Effector memory CD4-positive, alpha-beta T cell (primary cell): Measurements from ENCODE around the gene MAP3K9.

Experiments
- DNase-seq, 3 donors: peaks; one replicate each; pipeline ENCODE4 v3.0.0-alpha.2; 2020
- H3K27ac ChIP-seq: 2 replicates; pipeline ENCODE4 v1.7.0; 2013; ENCODE audit warnings: mild to moderate bottlenecking, low read length, moderate library complexity; ENCODE audit not compliant: insufficient read depth, poor library complexity, severe bottlenecking
- H3K27me3 ChIP-seq: replicated peaks from 2 replicates; pipeline ENCODE4 v1.7.0; 2013; ENCODE audit warnings: mild to moderate bottlenecking, low read length; ENCODE audit not compliant: insufficient read depth, control insufficient read depth, poor library complexity, severe bottlenecking
- H3K36me3 ChIP-seq: 2 replicates; pipeline ENCODE4 v1.7.0; 2013; ENCODE audit warnings: mild to moderate bottlenecking, low read length, moderate library complexity; ENCODE audit not compliant: control insufficient read depth, insufficient read depth
- H3K4me1 ChIP-seq: 2 replicates; pipeline ENCODE4 v1.7.0; 2013; ENCODE audit warnings: low read length, mild to moderate bottlenecking; ENCODE audit not compliant: control insufficient read depth, insufficient read depth, poor library complexity, severe bottlenecking
- H3K4me3 ChIP-seq: 2 replicates; pipeline ENCODE4 v1.7.0; 2013; ENCODE audit warnings: low read length, low read depth, mild to moderate bottlenecking; ENCODE audit not compliant: insufficient read depth, poor library complexity, severe bottlenecking
- H3K9me3 ChIP-seq: 2 replicates; pipeline ENCODE4 v1.7.0; 2013; ENCODE audit warnings: mild to moderate bottlenecking, low read length, moderate library complexity; ENCODE audit not compliant: control insufficient read depth

MAP3K9 gene

DNA sequence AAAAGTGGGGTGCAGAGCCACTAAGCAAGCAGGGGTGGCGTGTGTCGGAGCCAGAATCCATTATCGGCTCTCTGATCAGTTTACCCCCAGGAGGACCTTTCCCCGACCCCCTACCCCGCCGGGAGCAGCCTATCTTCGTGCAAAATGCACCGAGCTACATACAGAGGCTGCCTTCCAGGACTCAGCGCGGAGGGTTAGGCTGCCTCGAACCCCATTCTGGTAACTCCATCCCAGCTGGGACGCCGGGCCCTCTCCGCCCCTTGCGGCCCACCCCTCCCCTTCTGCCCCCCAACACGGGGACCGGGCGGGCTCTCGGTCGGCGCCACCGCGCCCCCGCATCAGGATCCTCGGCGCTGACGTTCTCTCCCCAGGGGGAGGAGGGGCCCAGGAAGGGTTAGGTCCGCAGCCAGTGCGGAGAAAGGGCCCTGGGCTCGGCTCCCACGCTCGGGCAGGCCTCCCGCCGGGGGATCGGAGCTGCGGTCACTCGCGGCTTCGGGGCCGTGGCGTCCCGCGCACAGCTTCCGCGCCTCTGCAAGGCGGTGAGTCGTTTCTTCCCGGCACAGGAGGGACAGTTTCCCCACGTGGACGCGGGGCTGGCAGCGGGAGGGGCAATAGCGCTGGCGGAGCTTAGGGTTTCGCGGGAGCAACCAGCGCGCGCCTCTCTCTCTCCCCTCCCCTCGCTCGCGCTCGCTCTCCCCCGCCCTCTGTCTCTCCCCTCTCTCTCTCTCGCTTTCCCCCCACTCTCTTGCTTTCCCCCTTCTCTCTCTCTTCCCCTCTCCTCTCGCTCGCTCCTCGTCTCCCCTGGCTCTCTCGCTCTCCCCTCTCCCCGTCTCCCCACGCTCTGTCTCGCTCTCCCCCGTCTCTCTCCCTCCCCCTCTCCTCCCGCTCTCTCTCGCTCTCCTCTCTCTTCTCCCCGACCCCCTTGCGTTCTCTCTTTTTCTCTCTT, 12.5 kb upstream of the MAP3K9 start:
- peak; percentile 39 to 51 (median 40) for DNase-seq
- H3K27ac ChIP-seq, result peak overlapping the region; percentile 25
- no peaks in the 10 kb centered on the region for H3K27me3 ChIP-seq
- H3K4me3 ChIP-seq, result peak overlapping the region; percentile 88
- peaks cover 15% of the 10 kb centered on the region for H3K4me1 ChIP-seq
- no peaks in the 10 kb centered on the region for H3K9me3 ChIP-seq
- no peaks in the 10 kb centered on the region for H3K36me3 ChIP-seq

- no peak for DNase-seq
- H3K36me3 ChIP-seq, result no peaks in the 10 kb centered on the region
- H3K27me3 ChIP-seq, result no peaks in the 10 kb centered on the region
- H3K27ac ChIP-seq, result no peak overlapping the region
- no peak overlapping the region for H3K4me3 ChIP-seq
- H3K9me3 ChIP-seq, result no peaks in the 10 kb centered on the region
- peaks cover 8% of the 10 kb centered on the region for H3K4me1 ChIP-seq
Measured at GRCh38 chr14:70816525-70816924, 7.2 kb upstream of the MAP3K9 start.

DNA sequence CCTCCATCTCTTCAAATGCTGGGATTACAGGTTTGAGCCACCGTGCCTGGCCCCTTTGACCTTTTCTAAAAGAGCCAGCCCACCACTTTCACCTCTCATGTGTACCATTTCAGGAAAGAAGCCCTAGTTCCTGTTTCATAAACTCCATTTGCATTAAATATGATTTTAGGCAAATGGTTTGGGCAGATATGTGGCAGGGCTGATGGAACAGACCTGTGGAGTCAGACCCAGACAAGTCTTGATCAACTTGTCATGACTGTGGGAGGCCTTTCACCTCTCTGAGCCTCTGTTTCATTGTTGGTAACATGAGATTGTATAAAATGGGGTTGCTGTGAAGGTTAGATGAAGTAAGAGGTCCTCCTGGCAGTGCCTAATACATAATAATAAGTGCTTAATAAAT, 5.2 kb upstream of the MAP3K9 start:
- no peaks in the 10 kb centered on the region for H3K9me3 ChIP-seq
- H3K4me1 ChIP-seq, result peaks cover 3% of the 10 kb centered on the region
- no peaks in the 10 kb centered on the region for H3K36me3 ChIP-seq
- DNase-seq, result no peak
- no peaks in the 10 kb centered on the region for H3K27me3 ChIP-seq
- H3K4me3 ChIP-seq, result no peak overlapping the region
- no peak overlapping the region for H3K27ac ChIP-seq

DNA sequence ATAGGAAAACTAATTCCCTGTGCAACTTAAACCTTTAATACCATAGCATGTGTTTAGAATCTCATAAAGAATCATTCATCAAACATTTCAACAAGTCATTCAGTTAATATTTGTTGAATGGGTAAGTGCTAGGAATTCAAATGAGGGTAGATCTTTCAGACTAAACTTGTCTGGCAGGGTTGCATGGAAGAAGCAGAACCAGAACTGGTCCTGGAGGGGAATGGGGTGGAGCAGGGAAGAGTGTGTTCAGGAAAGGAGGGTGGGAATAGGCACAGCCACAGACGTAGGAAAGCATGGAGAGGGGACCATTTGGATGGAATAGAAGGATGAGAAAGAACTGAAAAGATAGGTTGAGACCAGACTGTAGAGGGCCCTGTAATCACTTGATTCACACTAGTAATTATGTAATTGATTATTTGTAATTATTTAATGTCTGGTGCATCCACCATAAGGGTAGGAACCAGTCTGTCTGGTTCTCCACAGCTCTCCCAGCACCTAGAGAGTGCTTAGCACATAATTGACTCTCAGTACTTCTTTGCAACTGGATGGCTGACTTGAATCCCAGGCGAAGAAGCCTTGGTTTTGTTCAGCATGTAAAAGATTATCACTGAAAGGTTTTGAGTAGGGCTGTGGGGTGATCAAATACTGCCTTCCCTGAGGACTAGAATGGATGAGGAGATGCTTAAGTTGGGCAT, 3.0 kb upstream of the MAP3K9 start:
- Histone ChIP-seq H3K27me3 (no peaks in the 10 kb centered on the region), H3K4me3 (no peak overlapping the region), H3K27ac (no peak overlapping the region), H3K36me3 (no peaks in the 10 kb centered on the region), H3K9me3 (no peaks in the 10 kb centered on the region), H3K4me1 (no peaks in the 10 kb centered on the region)
- DNase-seq, result no peak

DNA sequence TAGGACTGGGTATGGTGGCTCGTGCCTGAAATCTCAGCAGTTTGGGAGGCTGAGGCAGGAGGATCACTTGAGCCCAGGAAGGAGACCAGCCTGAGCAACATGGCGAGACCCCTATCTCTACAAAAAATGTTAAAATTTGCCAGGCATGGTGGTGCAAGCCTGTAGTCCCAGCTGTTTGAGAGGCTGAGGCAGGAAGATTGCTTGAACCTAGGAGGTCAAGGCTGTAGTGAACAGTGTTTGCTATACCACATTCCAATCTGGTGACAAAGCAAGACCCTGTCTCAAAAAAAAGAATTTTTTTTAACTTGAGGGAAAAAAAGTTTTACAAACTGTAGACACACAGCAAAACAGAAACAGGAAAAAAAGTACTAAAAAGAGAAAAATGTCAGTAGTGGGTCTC, 2.3 kb upstream of the MAP3K9 start:
- H3K27ac ChIP-seq, result no peak overlapping the region
- no peaks in the 10 kb centered on the region for H3K36me3 ChIP-seq
- H3K9me3 ChIP-seq, result no peaks in the 10 kb centered on the region
- H3K27me3 ChIP-seq, result no peaks in the 10 kb centered on the region
- no peak overlapping the region for H3K4me3 ChIP-seq
- DNase-seq, result no peak
- no peaks in the 10 kb centered on the region for H3K4me1 ChIP-seq

DNA sequence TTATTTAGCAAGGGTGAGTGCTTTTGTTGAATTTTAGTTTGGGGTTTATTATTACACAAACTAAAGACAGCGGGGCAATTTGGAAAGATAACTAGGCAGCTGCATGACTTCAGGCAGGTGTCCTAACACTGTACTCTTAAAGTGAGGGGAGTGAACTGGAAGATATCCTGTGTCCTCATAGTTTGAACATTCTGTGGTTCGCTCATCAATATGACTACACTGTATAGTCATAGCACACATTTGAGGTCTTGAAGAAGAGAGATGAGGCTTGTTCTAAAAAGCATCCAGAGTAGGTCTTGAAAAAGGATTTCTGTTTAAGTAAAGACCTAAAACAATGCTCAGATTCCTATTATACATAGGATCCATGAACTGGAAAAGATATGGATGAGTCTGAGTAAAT, 1.7 kb upstream of the MAP3K9 start:
- H3K27ac ChIP-seq, result no peak overlapping the region

DNA sequence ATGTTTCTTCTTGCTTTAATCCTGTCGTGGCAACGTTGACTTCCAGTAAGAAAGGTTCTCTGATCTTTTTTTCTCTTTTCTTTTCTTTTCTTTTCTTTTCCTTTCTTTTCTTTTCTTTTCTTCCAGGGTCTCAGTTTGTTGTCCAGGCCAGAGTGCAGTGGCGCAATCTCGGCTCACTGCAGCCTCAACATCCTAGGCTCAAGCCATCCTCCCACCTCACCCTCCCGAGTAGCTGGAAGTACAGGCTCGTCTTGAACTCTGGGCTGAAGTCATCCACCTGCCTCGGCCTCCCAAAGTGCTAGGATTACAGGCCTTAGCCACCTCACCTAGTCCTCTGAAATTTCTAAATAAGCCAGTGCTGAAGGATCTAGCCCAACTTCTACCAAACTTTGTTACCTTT, 1.3 kb upstream of the MAP3K9 start:
- no peak for DNase-seq
- Histone ChIP-seq H3K4me1 (no peaks in the 10 kb centered on the region), H3K36me3 (no peaks in the 10 kb centered on the region), H3K27ac (no peak overlapping the region), H3K9me3 (no peaks in the 10 kb centered on the region), H3K27me3 (no peaks in the 10 kb centered on the region), H3K4me3 (no peak overlapping the region)

More for the DNA sequence above, 1.7 kb upstream of the MAP3K9 start:
- no peak overlapping the region for H3K4me3 ChIP-seq
- no peaks in the 10 kb centered on the region for H3K27me3 ChIP-seq
- DNase-seq, result no peak
- H3K4me1 ChIP-seq, result no peaks in the 10 kb centered on the region
- H3K36me3 ChIP-seq, result no peaks in the 10 kb centered on the region
- no peaks in the 10 kb centered on the region for H3K9me3 ChIP-seq

- Histone ChIP-seq H3K27ac (peak overlapping the region; percentile 62), H3K4me3 (peak overlapping the region; percentile 90), H3K4me1 (no peaks in the 10 kb centered on the region), H3K9me3 (no peaks in the 10 kb centered on the region), H3K27me3 (no peaks in the 10 kb centered on the region), H3K36me3 (no peaks in the 10 kb centered on the region)
- peak; percentile 29 to 43 (median 32) for DNase-seq
Measured at GRCh38 chr14:70808416-70809224, 693 bp downstream of the MAP3K9 start.

DNA sequence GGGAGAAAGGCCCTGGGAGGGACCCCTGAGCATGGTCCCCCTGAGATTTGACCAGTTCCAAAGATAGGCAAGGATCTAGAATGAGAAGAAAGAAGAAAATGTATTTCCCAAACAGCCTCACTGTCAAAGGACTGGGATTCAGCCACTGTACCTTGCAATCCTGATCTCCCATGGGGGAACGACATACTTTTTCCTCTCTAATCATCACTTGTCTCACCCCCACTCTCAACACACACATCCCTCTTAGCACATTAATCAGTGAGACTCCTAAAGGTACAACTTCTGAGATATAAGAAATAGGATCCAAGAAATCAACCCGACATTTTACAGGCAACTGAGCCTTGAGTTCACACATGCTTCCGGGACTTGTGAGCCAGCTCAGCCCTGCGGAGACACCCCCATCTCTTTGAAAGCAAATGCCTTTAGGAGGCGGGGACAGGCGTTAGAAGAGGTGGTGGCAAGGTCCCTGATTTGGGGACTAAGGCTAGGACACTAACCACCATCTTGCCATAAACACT, 1.4 kb downstream of the MAP3K9 start:
- peak overlapping the region; percentile 62 for H3K27ac ChIP-seq
- no peaks in the 10 kb centered on the region for H3K27me3 ChIP-seq
- H3K4me3 ChIP-seq, result peak overlapping the region; percentile 90
- no peaks in the 10 kb centered on the region for H3K36me3 ChIP-seq
- H3K4me1 ChIP-seq, result no peaks in the 10 kb centered on the region
- peak; percentile 26 to 40 (median 30) for DNase-seq
- no peaks in the 10 kb centered on the region for H3K9me3 ChIP-seq
